Sigmoid colon (tissue), 4 donors: ENCODE results near the gene PCNX1.

Experiments used
- EP300 ChIP-seq, 4 donors: sonication (generic); formaldehyde crosslinking; IDR thresholded peaks; one replicate each; pipeline ENCODE4 v1.6.1; 2017; ENCODE audit warnings: antibody characterized with exemption in 4 of 4
- POLR2A ChIP-seq, 2 donors: fragments of 450-650 bp; IDR thresholded peaks; one replicate each; pipeline ENCODE4 v1.6.1; 2016; ENCODE audit warnings: antibody characterized with exemption in 2 of 2, mild to moderate bottlenecking in 2 of 2, moderate library complexity in 2 of 2
- POLR2AphosphoS5 ChIP-seq, 4 donors: sonication (generic); formaldehyde crosslinking; IDR thresholded peaks; one replicate each; pipeline ENCODE4 v1.6.1; 2017; ENCODE audit warnings: antibody characterized with exemption in 4 of 4
- TF ChIP-seq, protein P1 (sequence below), 4 experiments: fragments of 450-650 bp in 3 of 4; fragments of 200-600 bp in 1 of 4; IDR thresholded peaks; one replicate each; pipeline ENCODE4 v1.5.1; 2016 to 2019; ENCODE audit warnings: antibody characterized with exemption in 4 of 4, mild to moderate bottlenecking in 3 of 4, moderate library complexity in 2 of 4

- TF ChIP-seq, protein P1, sequence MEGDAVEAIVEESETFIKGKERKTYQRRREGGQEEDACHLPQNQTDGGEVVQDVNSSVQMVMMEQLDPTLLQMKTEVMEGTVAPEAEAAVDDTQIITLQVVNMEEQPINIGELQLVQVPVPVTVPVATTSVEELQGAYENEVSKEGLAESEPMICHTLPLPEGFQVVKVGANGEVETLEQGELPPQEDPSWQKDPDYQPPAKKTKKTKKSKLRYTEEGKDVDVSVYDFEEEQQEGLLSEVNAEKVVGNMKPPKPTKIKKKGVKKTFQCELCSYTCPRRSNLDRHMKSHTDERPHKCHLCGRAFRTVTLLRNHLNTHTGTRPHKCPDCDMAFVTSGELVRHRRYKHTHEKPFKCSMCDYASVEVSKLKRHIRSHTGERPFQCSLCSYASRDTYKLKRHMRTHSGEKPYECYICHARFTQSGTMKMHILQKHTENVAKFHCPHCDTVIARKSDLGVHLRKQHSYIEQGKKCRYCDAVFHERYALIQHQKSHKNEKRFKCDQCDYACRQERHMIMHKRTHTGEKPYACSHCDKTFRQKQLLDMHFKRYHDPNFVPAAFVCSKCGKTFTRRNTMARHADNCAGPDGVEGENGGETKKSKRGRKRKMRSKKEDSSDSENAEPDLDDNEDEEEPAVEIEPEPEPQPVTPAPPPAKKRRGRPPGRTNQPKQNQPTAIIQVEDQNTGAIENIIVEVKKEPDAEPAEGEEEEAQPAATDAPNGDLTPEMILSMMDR (IDR thresholded peaks at IDR 0.05), result no peak
- TF ChIP-seq POLR2AphosphoS5 (IDR thresholded peaks at IDR 0.05), result no peak
- TF ChIP-seq EP300 (IDR thresholded peaks at IDR 0.05), result no peak
- no peak for TF ChIP-seq POLR2A (IDR thresholded peaks at IDR 0.05)
Measured at GRCh38 chr14:71115821-71116567, 208.7 kb downstream of the PCNX1 start.
